ENCODE data around the gene DHH. TPM values are rescaled to one million over a fixed set of nuclear protein-coding genes. Genes with fewer than 3 reads are reported as not detected.

The DHH gene
- total and polyA plus RNA-seq, 10 of the 15 experiments (the other 5 are each of a cell fraction or from before 2014, with no cell fraction given) = 0.01 TPM; not detected in 9

GRCh38 chr12:49043856-49044258, 50.7 kb downstream of the DHH start (continued):
- no peak for TF ChIP-seq E4F1 (IDR thresholded peaks at IDR 0.05; ENCODE audit: borderline replicate concordance, partially characterized antibody)
- peak; percentile 35; the same call in 1 of the 2 replicates for TF ChIP-seq SMC3 (IDR thresholded peaks at IDR 0.05; ENCODE audit: borderline replicate concordance, low read length)
- no peak for TF ChIP-seq GABPA (IDR thresholded peaks at IDR 0.05; ENCODE audit: low read depth)
- peak; percentile 38 for TF ChIP-seq RAD21 (IDR thresholded peaks at IDR 0.05; ENCODE audit: insufficient read depth, low read depth, low read length)
- no peak for TF ChIP-seq IRF4 (IDR thresholded peaks at IDR 0.05; ENCODE audit: low read depth, low read length)
- no peak for TF ChIP-seq ZNF384 (IDR thresholded peaks at IDR 0.05; ENCODE audit: borderline replicate concordance, low read depth, low read length)
- TF ChIP-seq YY1 (IDR thresholded peaks at IDR 0.05; ENCODE audit: low read depth, low read length) = 0 out of 2 replicates have a peak, but pooled peaks have one; percentile 42
- TF ChIP-seq KDM1A (IDR thresholded peaks at IDR 0.05; ENCODE audit: borderline replicate concordance) = no peak
- no peak for TF ChIP-seq HDAC6 (IDR thresholded peaks at IDR 0.05; ENCODE audit: unreplicated experiment)
- no peak for TF ChIP-seq ASH2L (IDR thresholded peaks at IDR 0.05; ENCODE audit: borderline replicate concordance, low read depth)
- TF ChIP-seq ZBTB33 (IDR thresholded peaks at IDR 0.05) = no peak
- TF ChIP-seq, protein P1, sequence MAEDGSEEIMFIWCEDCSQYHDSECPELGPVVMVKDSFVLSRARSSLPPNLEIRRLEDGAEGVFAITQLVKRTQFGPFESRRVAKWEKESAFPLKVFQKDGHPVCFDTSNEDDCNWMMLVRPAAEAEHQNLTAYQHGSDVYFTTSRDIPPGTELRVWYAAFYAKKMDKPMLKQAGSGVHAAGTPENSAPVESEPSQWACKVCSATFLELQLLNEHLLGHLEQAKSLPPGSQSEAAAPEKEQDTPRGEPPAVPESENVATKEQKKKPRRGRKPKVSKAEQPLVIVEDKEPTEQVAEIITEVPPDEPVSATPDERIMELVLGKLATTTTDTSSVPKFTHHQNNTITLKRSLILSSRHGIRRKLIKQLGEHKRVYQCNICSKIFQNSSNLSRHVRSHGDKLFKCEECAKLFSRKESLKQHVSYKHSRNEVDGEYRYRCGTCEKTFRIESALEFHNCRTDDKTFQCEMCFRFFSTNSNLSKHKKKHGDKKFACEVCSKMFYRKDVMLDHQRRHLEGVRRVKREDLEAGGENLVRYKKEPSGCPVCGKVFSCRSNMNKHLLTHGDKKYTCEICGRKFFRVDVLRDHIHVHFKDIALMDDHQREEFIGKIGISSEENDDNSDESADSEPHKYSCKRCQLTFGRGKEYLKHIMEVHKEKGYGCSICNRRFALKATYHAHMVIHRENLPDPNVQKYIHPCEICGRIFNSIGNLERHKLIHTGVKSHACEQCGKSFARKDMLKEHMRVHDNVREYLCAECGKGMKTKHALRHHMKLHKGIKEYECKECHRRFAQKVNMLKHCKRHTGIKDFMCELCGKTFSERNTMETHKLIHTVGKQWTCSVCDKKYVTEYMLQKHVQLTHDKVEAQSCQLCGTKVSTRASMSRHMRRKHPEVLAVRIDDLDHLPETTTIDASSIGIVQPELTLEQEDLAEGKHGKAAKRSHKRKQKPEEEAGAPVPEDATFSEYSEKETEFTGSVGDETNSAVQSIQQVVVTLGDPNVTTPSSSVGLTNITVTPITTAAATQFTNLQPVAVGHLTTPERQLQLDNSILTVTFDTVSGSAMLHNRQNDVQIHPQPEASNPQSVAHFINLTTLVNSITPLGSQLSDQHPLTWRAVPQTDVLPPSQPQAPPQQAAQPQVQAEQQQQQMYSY (CRISPR knock-in tag; IDR thresholded peaks at IDR 0.05) = no peak
- TF ChIP-seq, protein P2, sequence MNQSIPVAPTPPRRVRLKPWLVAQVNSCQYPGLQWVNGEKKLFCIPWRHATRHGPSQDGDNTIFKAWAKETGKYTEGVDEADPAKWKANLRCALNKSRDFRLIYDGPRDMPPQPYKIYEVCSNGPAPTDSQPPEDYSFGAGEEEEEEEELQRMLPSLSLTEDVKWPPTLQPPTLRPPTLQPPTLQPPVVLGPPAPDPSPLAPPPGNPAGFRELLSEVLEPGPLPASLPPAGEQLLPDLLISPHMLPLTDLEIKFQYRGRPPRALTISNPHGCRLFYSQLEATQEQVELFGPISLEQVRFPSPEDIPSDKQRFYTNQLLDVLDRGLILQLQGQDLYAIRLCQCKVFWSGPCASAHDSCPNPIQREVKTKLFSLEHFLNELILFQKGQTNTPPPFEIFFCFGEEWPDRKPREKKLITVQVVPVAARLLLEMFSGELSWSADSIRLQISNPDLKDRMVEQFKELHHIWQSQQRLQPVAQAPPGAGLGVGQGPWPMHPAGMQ (IDR thresholded peaks at IDR 0.05; ENCODE audit: borderline replicate concordance) = no peak
